Activated CD4-positive, alpha-beta T cell treated with anti-CD3 and anti-CD28 coated beads for 36 hours (primary cell): ENCODE data around the gene P2RX1. TPM values are rescaled to one million over a fixed set of nuclear protein-coding genes. Genes with fewer than 3 reads are reported as not detected.

Source experiments
- ATAC-seq: fragments of 200-7000 bp; cut with Tn5 transposase; one replicate; pipeline ENCODE4 v1.10.0; 2021; ENCODE audit warnings: mild to moderate bottlenecking, moderate library complexity
- CTCF ChIA-PET: fragments of 350-600 bp; sonication (Branson Sonifier 250); formaldehyde crosslinking; loops from one replicate; lab custom pipeline; 2021; ENCODE audit warnings: antibody characterized with exemption; lab: Charles Lee
- POLR2A ChIA-PET: fragments of 350-600 bp; sonication (Branson Sonifier 250); formaldehyde crosslinking; loops from one replicate; lab custom pipeline; 2021; ENCODE audit warnings: antibody characterized with exemption, inconsistent platforms; lab: Charles Lee
- DNase-seq: peaks from one replicate; pipeline ENCODE4 v3.0.0-alpha.2; 2020
- H3K27ac Mint-ChIP-seq: one replicate; pipeline ENCODE4 v1.8.0; 2021; ENCODE audit warnings: mixed read lengths
- H3K27me3 Mint-ChIP-seq: one replicate; pipeline ENCODE4 v1.8.0; 2021; ENCODE audit warnings: mixed read lengths
- H3K36me3 Mint-ChIP-seq: one replicate; pipeline ENCODE4 v1.8.0; 2021; ENCODE audit warnings: low read depth, mixed read lengths
- H3K4me1 Mint-ChIP-seq: one replicate; pipeline ENCODE4 v1.8.0; 2021; ENCODE audit warnings: mixed read lengths
- H3K4me3 Mint-ChIP-seq: one replicate; pipeline ENCODE4 v1.8.0; 2021; ENCODE audit warnings: mild to moderate bottlenecking, moderate library complexity, mixed read lengths
- H3K9me3 Mint-ChIP-seq: one replicate; pipeline ENCODE4 v1.8.0; 2021; ENCODE audit warnings: low read depth, mixed read lengths
- intact Hi-C, 2 experiments: fragments of 100-400 bp; cut with DNase I in 1 of 2; cut with micrococcal nuclease in 1 of 2; formaldehyde crosslinking; loops; one replicate each; pipeline versions ENCODE4 v1.14.2 to v1.15.1; 2022 to 2024; cut with DNase I, micrococcal nuclease
- total RNA-seq, 2 experiments: library from RNA; stranded (reverse); gene quantifications; one replicate each; pipeline ENCODE4 v1.2.3, GENCODE V29; 2021

P2RX1 gene
- total RNA-seq, 2 experiments from 2014 or later: 0.72 to 0.89 TPM

GRCh38 chr17:3922765-3923164 lies 6.5 kb upstream of the P2RX1 start:
- ChIA-PET POLR2A (no interaction called here), CTCF (interaction anchor here (2.1 kb wide), 1 partner anchor 9 kb away, joined by 7 read pairs; no protein-coding TSS in a partner anchor)
- H3K4me1 Mint-ChIP-seq: no peaks in the 10 kb centered on the region
- no peaks in the 10 kb centered on the region for H3K9me3 Mint-ChIP-seq
- no peak overlapping the region for H3K27ac Mint-ChIP-seq
- H3K36me3 Mint-ChIP-seq: peaks cover 12% of the 10 kb centered on the region
- DNase-seq: no peak
- no peak overlapping the region for H3K4me3 Mint-ChIP-seq
- intact Hi-C loops: no loop called here
- no peak for ATAC-seq
- H3K27me3 Mint-ChIP-seq: no peaks in the 10 kb centered on the region

DNA sequence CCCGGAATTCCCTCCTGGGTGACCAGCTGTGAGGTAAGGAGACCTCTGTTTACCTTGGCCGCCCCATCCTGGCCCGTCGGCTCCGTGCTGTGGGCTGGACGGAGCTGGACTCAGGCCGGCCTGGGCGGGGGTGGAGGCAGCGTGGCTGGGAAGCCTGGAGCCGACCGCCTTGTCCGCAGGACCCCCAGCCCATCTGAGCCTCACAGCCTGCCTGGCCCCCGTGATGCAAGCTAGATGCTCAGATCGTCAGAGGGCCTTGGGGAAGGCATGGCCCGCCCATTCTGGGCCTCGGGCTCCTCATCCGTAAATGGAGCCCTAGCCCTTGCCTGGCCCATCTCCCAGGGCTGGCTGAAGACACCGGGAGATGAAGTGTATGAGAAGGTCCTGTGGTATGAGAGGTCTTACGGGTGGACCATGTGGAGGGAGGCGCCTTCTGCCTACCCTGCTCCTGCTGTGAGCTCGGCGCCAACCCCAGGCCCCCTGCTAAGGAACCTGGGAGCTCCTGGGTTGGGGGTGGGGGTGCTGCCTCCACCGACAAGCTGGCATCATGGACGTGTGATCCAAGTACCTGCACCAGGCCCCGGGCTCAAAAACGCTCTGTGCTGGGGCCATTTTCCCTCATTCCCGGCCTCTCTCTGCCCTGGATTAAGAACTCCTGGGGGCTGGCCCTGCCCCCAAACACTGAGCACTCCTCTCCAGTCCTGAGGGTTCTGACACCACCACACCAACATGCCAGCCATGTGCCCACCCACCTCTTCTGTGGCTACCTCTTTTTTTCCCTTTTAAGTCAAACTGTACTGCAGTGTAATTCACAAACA lies 5.4 kb upstream of the P2RX1 start:
- peaks cover 12% of the 10 kb centered on the region for H3K36me3 Mint-ChIP-seq
- no peak overlapping the region for H3K4me3 Mint-ChIP-seq

DNA sequence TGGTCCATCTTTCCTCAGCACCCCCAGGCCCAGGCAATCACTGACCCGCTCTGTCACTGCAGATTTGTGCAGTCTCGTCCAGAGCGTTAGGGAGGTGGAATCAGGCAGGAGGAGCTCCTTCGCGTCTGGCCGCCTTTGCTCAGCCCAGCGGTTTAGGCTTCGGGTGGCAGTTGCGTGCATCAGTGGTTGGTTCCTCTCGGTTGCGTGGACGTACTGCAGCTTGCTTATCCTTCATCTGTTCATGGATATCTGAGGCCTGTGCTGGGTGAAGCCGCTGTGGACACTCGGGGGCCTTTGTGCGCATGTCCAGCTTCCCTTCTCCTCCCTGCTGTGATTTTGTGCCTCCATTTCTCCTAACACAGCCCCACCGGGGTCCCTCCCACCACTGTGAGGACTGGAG lies 4.7 kb upstream of the P2RX1 start:
- CTCF ChIA-PET: interaction anchor here (1.1 kb wide), 1 partner anchor 70 kb away, joined by 3 read pairs; no protein-coding TSS in a partner anchor
- no peaks in the 10 kb centered on the region for H3K27me3 Mint-ChIP-seq

More for the DNA sequence above, 5.4 kb upstream of the P2RX1 start:
- Mint-ChIP-seq H3K27me3 (no peaks in the 10 kb centered on the region), H3K4me1 (peaks cover 5% of the 10 kb centered on the region), H3K27ac (no peak overlapping the region), H3K9me3 (no peaks in the 10 kb centered on the region)
- CTCF ChIA-PET: interaction anchor here (0.9 to 2.1 kb wide), 3 partner anchors 7 to 71 kb away, joined by 3 to 7 read pairs (median 3); no protein-coding TSS in a partner anchor
- DNase-seq: no peak
- no peak for ATAC-seq
- POLR2A ChIA-PET: no interaction called here
- intact Hi-C loops: no loop called here

DNA sequence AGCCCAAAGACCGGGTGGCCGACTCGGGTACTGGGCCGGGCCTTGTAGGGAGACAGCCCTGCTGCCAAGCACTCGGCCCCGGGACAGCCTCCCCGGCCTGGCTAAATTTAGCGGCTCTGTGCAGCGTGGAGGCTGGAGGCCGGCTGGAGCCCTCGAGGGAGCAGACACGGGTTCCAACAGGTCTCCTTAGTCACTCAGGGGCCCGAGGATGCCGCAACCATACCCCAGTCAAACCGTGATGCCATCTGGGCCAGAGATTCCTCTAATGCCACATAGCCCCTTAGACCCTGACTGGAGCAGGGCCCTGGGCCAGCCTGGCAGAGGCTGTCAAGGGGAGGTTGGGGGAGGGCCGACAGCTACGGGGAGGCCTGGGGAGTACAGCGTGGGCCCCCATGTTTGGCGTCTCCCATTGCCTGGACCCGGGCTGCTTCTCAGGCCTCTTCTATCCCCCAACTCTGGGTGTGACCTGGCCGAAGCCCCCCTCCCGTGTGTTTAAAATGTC lies 2.9 kb upstream of the P2RX1 start:
- CTCF ChIA-PET: no interaction called here
- intact Hi-C loops: no loop called here
- POLR2A ChIA-PET: no interaction called here
- Mint-ChIP-seq H3K4me1 (peaks cover 21% of the 10 kb centered on the region), H3K27me3 (no peaks in the 10 kb centered on the region), H3K27ac (no peak overlapping the region), H3K9me3 (no peaks in the 10 kb centered on the region), H3K4me3 (no peak overlapping the region), H3K36me3 (peaks cover 2% of the 10 kb centered on the region)
- DNase-seq (no peak), ATAC-seq (no peak)

More for the DNA sequence above, 4.7 kb upstream of the P2RX1 start:
- Mint-ChIP-seq H3K27ac (no peak overlapping the region), H3K9me3 (no peaks in the 10 kb centered on the region), H3K36me3 (peaks cover 11% of the 10 kb centered on the region), H3K4me3 (no peak overlapping the region), H3K4me1 (peaks cover 12% of the 10 kb centered on the region)
- POLR2A ChIA-PET: no interaction called here
- DNase-seq: no peak
- intact Hi-C loops: no loop called here
- ATAC-seq: no peak

DNA sequence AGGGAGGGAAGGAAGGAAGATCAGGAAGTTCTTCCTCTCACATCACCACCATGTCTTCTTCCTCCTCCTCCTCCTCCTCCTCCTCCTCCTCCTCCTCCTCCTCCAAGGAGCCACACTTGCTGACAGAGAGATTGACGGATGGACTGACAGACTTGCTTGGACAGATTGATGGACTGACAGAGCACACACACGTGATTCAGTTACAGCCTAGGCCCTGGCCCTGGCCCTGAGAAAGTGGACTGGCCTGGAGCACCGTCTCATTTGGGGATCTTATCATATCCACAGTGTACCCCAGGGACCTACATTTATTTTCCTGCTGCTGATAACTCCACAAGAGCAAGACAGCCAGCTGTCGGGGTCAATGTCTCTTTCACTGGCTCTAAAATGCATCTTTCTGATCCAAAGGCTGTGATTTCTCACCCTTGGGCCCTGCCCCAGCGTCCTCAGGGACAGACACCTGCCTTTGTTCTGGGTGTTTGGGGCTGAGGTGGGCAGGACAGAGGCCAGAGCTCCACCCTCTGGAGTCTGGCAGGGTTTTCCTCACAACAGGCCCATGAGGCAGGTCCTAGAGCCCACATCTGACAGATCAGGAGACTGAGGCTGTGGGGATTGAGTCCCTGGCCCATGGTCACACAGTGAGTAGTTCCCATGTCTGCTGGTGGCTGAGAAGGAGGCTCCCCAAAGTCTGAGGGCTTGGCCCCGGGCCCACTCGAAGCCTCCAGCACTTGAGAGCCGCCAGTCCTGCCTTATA lies 2.3 kb upstream of the P2RX1 start:
- ATAC-seq: no peak
- DNase-seq: no peak
- no peaks in the 10 kb centered on the region for H3K27me3 Mint-ChIP-seq
- H3K9me3 Mint-ChIP-seq: no peaks in the 10 kb centered on the region
- ChIA-PET POLR2A (no interaction called here), CTCF (no interaction called here)
- H3K4me1 Mint-ChIP-seq: peaks cover 27% of the 10 kb centered on the region
- no peak overlapping the region for H3K27ac Mint-ChIP-seq
- intact Hi-C loops: no loop called here
- H3K36me3 Mint-ChIP-seq: no peaks in the 10 kb centered on the region
- no peak overlapping the region for H3K4me3 Mint-ChIP-seq

DNA sequence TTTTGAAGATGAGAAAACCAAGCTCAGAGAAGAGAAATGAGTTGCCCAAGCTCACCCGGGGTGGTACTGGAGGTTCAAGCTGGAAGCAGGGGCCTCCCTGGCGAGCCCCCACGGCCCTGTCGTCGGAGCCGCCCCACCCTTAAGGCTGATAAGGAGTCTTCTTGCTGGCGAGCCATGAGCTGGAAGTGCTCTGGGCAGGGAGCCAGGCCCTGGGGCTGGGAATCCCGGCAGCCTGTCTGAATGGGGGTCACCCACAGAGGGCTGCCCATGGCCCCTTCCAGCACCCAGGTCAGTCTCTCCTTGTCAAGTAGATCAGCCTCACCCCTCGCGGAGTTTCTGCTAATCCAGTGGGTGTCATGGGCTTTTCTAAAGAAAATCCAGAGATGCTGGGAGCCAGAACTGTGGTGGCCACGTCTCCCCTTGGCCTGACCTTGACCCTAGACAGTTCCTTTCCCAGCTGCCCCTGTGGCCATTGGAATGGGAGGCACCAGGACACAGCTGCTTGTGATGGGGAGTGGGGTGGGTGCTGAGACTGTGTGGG lies 1.2 kb upstream of the P2RX1 start:
- no peaks in the 10 kb centered on the region for H3K9me3 Mint-ChIP-seq
- CTCF ChIA-PET: interaction anchor here (1.3 to 2.0 kb wide), 2 partner anchors 81 to 87 kb away, joined by 3 to 8 read pairs; no protein-coding TSS in a partner anchor

DNA sequence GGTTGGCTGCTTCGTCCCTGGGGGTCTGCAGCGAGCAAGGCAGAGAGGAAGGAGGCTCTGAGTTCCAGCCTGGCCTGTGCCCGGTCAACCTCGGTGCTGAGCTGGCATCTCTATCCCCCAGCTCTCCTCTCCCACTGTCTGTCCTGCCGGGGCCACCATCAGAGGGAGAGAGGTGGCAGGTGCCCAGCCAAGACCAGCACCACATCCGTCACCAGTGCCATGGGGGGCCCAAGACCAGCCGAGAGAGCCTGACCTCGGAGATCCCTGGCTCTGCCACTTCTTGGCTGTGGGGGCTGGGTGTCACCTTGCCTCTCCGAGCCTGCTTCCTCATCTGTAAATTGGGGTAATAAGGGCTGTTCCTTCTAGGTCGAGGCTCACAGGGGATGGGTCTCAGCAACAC lies 560 bp upstream of the P2RX1 start:
- no peak overlapping the region for H3K4me3 Mint-ChIP-seq
- no peaks in the 10 kb centered on the region for H3K27me3 Mint-ChIP-seq
- no peaks in the 10 kb centered on the region for H3K9me3 Mint-ChIP-seq
- ChIA-PET CTCF (interaction anchor here (0.6 to 2.0 kb wide), 5 partner anchors 18 to 532 kb away, joined by 3 to 8 read pairs (median 3); no protein-coding TSS in a partner anchor), POLR2A (no interaction called here)
- no peaks in the 10 kb centered on the region for H3K36me3 Mint-ChIP-seq
- H3K27ac Mint-ChIP-seq: peak overlapping the region; percentile 60
- ATAC-seq: no peak
- DNase-seq: no peak
- peaks cover 33% of the 10 kb centered on the region for H3K4me1 Mint-ChIP-seq
- intact Hi-C loops: no loop called here

More for the DNA sequence above, 1.2 kb upstream of the P2RX1 start:
- Mint-ChIP-seq H3K36me3 (no peaks in the 10 kb centered on the region), H3K27me3 (no peaks in the 10 kb centered on the region), H3K4me3 (no peak overlapping the region), H3K4me1 (peaks cover 31% of the 10 kb centered on the region), H3K27ac (no peak overlapping the region)
- intact Hi-C loops: no loop called here
- ATAC-seq: no peak
- POLR2A ChIA-PET: no interaction called here
- no peak for DNase-seq

- Mint-ChIP-seq H3K27me3 (no peaks in the 10 kb centered on the region), H3K27ac (no peak overlapping the region), H3K9me3 (no peaks in the 10 kb centered on the region), H3K4me3 (peak overlapping the region; percentile 20), H3K4me1 (peaks cover 45% of the 10 kb centered on the region), H3K36me3 (no peaks in the 10 kb centered on the region)
- ATAC-seq (no peak), DNase-seq (no peak)
- ChIA-PET CTCF (interaction anchor here (0.7 to 2.0 kb wide), 7 partner anchors 9 to 88 kb away, joined by 3 to 8 read pairs (median 4); partner anchors contain the start of gene CAMKK1), POLR2A (no interaction called here)
- intact Hi-C loops: loop anchor here (2.0 kb wide), 2 partner anchors 89 to 159 kb away; no protein-coding TSS in a partner anchor
Observed at GRCh38 chr17:3915581-3915994, 677 bp downstream of the P2RX1 start.

DNA sequence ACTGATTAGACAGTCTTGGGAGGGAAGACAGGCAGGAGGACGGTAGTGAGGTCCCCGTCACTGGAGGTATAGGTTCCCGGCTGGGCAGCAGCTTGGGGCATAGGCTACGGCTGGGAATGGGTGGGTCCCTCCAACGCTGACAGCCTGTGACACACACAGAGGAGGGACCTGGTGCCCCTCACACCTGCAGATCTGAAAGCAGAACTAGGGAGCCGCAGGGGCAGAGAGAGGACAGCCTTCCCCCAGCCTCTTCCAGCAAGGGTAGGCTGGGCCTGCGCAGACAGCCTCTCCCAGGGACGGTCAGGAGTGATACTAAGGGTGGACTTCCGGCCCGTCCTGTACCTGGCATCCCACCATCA lies 2.0 kb downstream of the P2RX1 start:
- H3K27me3 Mint-ChIP-seq: no peaks in the 10 kb centered on the region
- peaks cover 51% of the 10 kb centered on the region for H3K4me1 Mint-ChIP-seq
- ChIA-PET POLR2A (no interaction called here), CTCF (interaction anchor here (0.7 to 4.3 kb wide), 29 partner anchors 9 to 262 kb away, joined by 3 to 61 read pairs (median 5); partner anchors contain the start of genes CAMKK1, CYB5D2 and NCBP3)
- ATAC-seq (no peak), DNase-seq (no peak)
- H3K36me3 Mint-ChIP-seq: no peaks in the 10 kb centered on the region
- H3K4me3 Mint-ChIP-seq: no peak overlapping the region
- no peak overlapping the region for H3K27ac Mint-ChIP-seq
- H3K9me3 Mint-ChIP-seq: no peaks in the 10 kb centered on the region
- intact Hi-C loops: loop anchor here (1.0 to 5.0 kb wide), 7 partner anchors 48 to 348 kb away; partner anchors contain the start of genes ANKFY1 (in 1 of the 2) and ATP2A3 (in 1 of the 2)

- peak; percentile 71 for ATAC-seq
Observed at GRCh38 chr17:3913531-3914311, 2.5 kb downstream of the P2RX1 start.

More at GRCh38 chr17:3913531-3914311, 2.5 kb downstream of the P2RX1 start:
- DNase-seq: peak; percentile 92
- intact Hi-C loops: loop anchor here (1.0 to 5.0 kb wide), 7 partner anchors 49 to 349 kb away; partner anchors contain the start of genes ANKFY1 (in 1 of the 2) and ATP2A3 (in 1 of the 2)
- no peaks in the 10 kb centered on the region for H3K36me3 Mint-ChIP-seq
- no peaks in the 10 kb centered on the region for H3K9me3 Mint-ChIP-seq
- H3K4me1 Mint-ChIP-seq: peaks cover 52% of the 10 kb centered on the region
- H3K27ac Mint-ChIP-seq: peak overlapping the region; percentile 42
- H3K27me3 Mint-ChIP-seq: no peaks in the 10 kb centered on the region
- H3K4me3 Mint-ChIP-seq: no peak overlapping the region
- ChIA-PET CTCF (interaction anchor here (0.7 to 4.3 kb wide), 32 partner anchors 9 to 262 kb away, joined by 3 to 61 read pairs (median 5); partner anchors contain the start of genes CAMKK1, CYB5D2 and NCBP3), POLR2A (interaction anchor here (0.6 kb wide), 1 partner anchor 999 kb away, joined by 3 read pairs; no protein-coding TSS in a partner anchor)
